Calu3 (cell line): ENCODE measurements around the gene MED15. TPM values are rescaled to one million over a fixed set of nuclear protein-coding genes. Genes with fewer than 3 reads are reported as not detected.

Experiments
- BruUV-seq: library from RNA; stranded (reverse); fragments of 400-500 nt; replicated peaks from 2 replicates; lab custom pipeline; 2021; lab: Mats Ljungman, UMichigan
- CTCF ChIA-PET: fragments of 300-600 bp; sonication (Branson Sonifier 250); formaldehyde crosslinking; loops from one replicate; lab custom pipeline; 2022; ENCODE audit warnings: antibody characterized with exemption; lab: Charles Lee
- DNase-seq: peaks from one replicate; pipeline ENCODE4 v3.0.0; 2022
- H3K27ac Mint-ChIP-seq: one replicate; pipeline ENCODE4 v1.8.0; 2022; ENCODE audit warnings: mixed read lengths; ENCODE audit not compliant: unreplicated experiment
- H3K27me3 Mint-ChIP-seq: one replicate; pipeline ENCODE4 v1.8.0; 2022; ENCODE audit warnings: mixed read lengths; ENCODE audit not compliant: unreplicated experiment
- H3K36me3 Mint-ChIP-seq: one replicate; pipeline ENCODE4 v1.8.0; 2022; ENCODE audit warnings: mild to moderate bottlenecking, moderate library complexity, mixed read lengths; ENCODE audit not compliant: insufficient read depth, unreplicated experiment
- H3K4me1 Mint-ChIP-seq: one replicate; pipeline ENCODE4 v1.8.0; 2022; ENCODE audit warnings: mild to moderate bottlenecking, low read depth, mixed read lengths; ENCODE audit not compliant: unreplicated experiment
- H3K4me3 Mint-ChIP-seq: one replicate; pipeline ENCODE4 v1.8.0; 2022; ENCODE audit warnings: mild to moderate bottlenecking, low read depth, moderate library complexity, mixed read lengths; ENCODE audit not compliant: unreplicated experiment
- H3K9me3 Mint-ChIP-seq: one replicate; pipeline ENCODE4 v1.8.0; 2022; ENCODE audit warnings: low read depth, mixed read lengths; ENCODE audit not compliant: unreplicated experiment
- intact Hi-C: fragments of 100-400 bp; cut with micrococcal nuclease; formaldehyde crosslinking; loops from one replicate; pipeline ENCODE4 v1.10.0; 2022; ENCODE audit not compliant: unreplicated experiment
- total RNA-seq: library from RNA; stranded (reverse); gene quantifications from 2 replicates; pipeline ENCODE4 v1.2.3, GENCODE V29; 2022
- TF ChIP-seq, protein P1 (sequence below): fragments of 200-600 bp; IDR thresholded peaks from one replicate; pipeline ENCODE4 v1.8.0; 2022; ENCODE audit warnings: antibody characterized with exemption; ENCODE audit not compliant: unreplicated experiment

The MED15 gene
- total RNA-seq, 1 experiment from 2014 or later, result 144 TPM

GRCh38 chr22:20494978-20495860 lies 12.2 kb upstream of the MED15 start, which contains the start of gene KLHL22:
Gene KLHL22, minus strand, starts transcription at chr22:20495795. Its CDS starts 6,584 bp downstream, at chr22:20489211.
- DNase-seq, result peak; percentile 17
- intact Hi-C loops, result no loop called here
- H3K27ac Mint-ChIP-seq, result peak within 1 kb of the TSS; percentile 89
- H3K27me3 Mint-ChIP-seq, result no peaks in the 10 kb centered on the region
- CTCF ChIA-PET, result interaction anchor here (1.0 kb wide), 1 partner anchor 74 kb away, joined by 3 read pairs; no protein-coding TSS in a partner anchor
- H3K9me3 Mint-ChIP-seq, result no peaks in the 10 kb centered on the region
- TF ChIP-seq, protein P1, sequence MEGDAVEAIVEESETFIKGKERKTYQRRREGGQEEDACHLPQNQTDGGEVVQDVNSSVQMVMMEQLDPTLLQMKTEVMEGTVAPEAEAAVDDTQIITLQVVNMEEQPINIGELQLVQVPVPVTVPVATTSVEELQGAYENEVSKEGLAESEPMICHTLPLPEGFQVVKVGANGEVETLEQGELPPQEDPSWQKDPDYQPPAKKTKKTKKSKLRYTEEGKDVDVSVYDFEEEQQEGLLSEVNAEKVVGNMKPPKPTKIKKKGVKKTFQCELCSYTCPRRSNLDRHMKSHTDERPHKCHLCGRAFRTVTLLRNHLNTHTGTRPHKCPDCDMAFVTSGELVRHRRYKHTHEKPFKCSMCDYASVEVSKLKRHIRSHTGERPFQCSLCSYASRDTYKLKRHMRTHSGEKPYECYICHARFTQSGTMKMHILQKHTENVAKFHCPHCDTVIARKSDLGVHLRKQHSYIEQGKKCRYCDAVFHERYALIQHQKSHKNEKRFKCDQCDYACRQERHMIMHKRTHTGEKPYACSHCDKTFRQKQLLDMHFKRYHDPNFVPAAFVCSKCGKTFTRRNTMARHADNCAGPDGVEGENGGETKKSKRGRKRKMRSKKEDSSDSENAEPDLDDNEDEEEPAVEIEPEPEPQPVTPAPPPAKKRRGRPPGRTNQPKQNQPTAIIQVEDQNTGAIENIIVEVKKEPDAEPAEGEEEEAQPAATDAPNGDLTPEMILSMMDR, result no peak
- peak within 1 kb of the TSS; percentile 83 for H3K4me3 Mint-ChIP-seq
- H3K4me1 Mint-ChIP-seq, result no peaks in the 10 kb centered on the region
- peaks cover 21% of the 10 kb centered on the region for H3K36me3 Mint-ChIP-seq
- BruUV-seq, result no TSS peak

DNA sequence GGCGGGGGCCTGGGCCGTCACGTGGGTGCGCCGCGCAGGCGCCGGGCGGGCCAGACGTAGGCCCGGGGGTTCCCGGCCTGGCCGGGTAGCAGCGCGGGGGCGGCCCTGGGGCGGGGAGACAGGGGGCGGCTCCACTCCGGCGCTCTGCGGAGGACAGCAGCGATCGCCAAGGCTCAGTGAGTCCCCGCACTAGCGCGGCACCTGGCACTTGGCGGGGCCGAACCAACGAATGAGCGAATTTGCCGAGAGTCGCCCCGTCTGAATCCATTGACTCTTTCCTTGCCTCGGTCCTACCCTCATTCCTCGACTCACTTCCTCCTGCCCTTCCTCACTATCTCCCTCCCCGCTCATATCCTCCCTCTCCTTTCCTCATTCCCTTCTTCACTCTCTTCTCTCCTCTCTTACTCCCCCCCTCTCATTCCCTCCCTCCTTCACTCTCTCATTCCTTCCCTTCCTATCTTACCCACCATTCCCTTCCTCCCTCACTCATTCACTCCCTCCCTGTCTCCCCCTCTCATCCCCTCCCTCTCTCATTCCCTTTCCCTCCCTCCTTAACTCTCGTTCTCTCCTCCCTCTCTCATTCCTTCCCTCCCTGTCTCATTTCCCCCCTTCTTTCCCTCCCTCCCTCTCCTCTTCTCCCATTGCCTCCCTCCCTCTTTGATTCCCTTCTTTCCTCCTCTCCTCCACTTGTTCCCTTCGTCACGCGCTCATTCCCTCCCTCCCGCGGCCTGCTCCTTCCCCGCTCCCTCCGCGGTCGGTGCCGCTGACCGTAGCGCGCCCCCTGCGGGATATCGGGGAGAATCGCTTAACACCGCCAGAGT lies 11.3 kb upstream of the MED15 start:
- Mint-ChIP-seq H3K27ac (peak overlapping the region; percentile 89), H3K27me3 (no peaks in the 10 kb centered on the region), H3K9me3 (no peaks in the 10 kb centered on the region), H3K4me1 (no peaks in the 10 kb centered on the region), H3K36me3 (peaks cover 22% of the 10 kb centered on the region), H3K4me3 (peak overlapping the region; percentile 83)
- DNase-seq, result peak; percentile 96
- BruUV-seq, result no TSS peak
- intact Hi-C loops, result no loop called here
- TF ChIP-seq, protein P1, result peak; percentile 81
- CTCF ChIA-PET, result interaction anchor here (1.0 kb wide), 1 partner anchor 78 kb away, joined by 5 read pairs; no protein-coding TSS in a partner anchor

DNA sequence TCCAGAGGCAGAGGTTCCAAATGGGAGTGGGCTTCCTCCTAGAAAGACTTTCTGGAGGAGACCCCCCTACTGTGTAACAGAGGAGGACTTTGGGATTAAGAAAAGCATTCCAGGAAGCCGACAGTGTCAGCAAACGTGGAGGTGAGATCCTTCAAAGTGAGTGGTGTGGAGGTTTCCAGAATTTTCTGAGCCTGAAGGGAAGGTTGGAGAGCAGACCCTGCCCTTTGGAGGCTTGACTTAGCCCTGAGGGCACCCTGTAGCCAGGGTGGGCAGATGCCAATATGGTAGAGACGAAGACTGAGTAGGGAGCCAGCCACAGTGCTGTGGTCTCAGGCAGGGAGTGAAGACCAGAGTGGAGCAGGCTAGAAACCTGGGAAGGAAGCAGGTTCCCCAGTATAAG lies 10.0 kb upstream of the MED15 start:
- no peak for DNase-seq
- BruUV-seq, result no TSS peak
- H3K4me1 Mint-ChIP-seq, result no peaks in the 10 kb centered on the region
- intact Hi-C loops, result no loop called here
- H3K36me3 Mint-ChIP-seq, result peaks cover 26% of the 10 kb centered on the region
- H3K4me3 Mint-ChIP-seq, result no peak overlapping the region
- no peaks in the 10 kb centered on the region for H3K9me3 Mint-ChIP-seq
- CTCF ChIA-PET, result no interaction called here
- TF ChIP-seq, protein P1, result no peak
- no peak overlapping the region for H3K27ac Mint-ChIP-seq
- no peaks in the 10 kb centered on the region for H3K27me3 Mint-ChIP-seq

GRCh38 chr22:20498913-20499312 lies 8.5 kb upstream of the MED15 start:
- TF ChIP-seq, protein P1, result no peak
- no peak overlapping the region for H3K27ac Mint-ChIP-seq
- no peaks in the 10 kb centered on the region for H3K27me3 Mint-ChIP-seq
- H3K36me3 Mint-ChIP-seq, result peaks cover 26% of the 10 kb centered on the region
- no peaks in the 10 kb centered on the region for H3K9me3 Mint-ChIP-seq
- intact Hi-C loops, result no loop called here
- no peak overlapping the region for H3K4me3 Mint-ChIP-seq
- H3K4me1 Mint-ChIP-seq, result peaks cover 4% of the 10 kb centered on the region
- BruUV-seq, result no TSS peak
- CTCF ChIA-PET, result interaction anchor here (1.0 kb wide), 1 partner anchor 81 kb away, joined by 4 read pairs; no protein-coding TSS in a partner anchor
- DNase-seq, result no peak
